Measurements from ENCODE around the gene COL7A1.
"Not testable (repeated sequence)": the region's sequence is repeated elsewhere in the genome, so short reads cannot be mapped to it uniquely, and the experiment has no call there.

Gene COL7A1

DNA sequence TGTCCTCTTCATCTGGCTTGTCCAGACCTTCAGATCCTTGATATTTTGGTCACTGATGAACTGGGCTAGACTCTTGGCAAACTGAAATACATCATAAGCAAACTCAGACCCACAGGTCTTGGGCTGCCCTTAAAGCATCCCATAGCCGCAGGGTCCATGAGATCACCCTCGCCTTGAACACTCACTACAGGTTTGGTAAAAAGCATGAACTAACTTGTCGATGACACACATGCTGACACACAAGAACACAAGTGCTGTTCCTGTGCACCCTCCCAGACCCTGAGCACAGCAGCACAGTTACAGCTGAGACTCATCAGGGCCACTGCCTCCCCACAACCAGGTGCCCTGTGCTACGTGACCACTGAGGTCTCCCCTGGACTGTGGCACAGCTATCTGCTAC is 59.6 kb downstream of the COL7A1 start:
- FAIRE-seq = no peak

DNA sequence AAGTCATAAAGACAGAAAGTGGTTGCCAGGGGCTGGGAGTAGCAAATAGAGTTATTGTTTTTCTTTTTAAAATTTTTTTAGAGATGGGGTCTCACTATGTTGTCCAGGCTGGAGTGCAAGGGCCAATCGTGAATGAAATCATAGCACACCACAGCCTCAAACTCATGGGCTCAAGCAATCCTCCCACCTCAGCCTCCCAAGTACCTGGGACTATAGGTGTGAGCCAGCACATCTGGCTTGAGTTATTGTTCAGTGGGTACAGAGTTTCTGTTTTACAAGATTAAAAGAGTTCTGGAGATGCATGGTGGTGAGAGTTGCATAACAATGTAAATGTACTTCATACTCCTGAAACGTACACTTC is 62.2 kb downstream of the COL7A1 start:
- no peak for FAIRE-seq

DNA sequence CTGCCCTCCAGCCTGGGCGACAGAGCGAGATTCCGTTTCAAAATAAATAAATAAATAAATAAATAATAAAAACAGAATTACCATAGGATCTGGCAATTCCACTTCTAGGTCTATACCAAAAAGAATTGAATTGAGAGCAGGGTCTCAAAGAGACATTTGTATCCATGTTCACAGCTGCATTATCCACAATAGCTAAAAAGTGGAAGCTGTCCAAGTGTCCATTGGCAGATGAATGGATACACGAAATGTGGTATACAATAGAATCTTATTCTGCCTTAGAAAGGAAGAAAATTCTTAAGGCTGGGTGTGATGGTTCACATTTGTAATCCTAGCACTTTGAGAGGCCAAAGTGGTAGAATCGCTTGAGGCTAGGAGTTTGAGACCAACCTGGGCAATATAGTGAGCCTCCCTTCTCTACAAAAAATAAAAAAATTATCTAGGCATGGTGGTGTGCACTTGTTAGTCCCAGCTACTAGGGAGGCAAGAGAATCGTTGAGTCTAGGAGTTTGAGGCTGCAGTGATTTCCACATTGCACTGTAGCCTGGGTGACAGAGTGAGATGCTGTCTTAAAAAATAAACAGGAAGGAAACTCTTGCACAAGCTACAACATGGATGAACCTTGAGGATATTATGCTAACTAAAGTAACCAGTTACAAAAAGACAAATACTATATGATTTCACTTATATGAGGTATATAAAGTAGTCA is 62.7 kb downstream of the COL7A1 start:
- FAIRE-seq = no peak

GRCh38 chr3:48530701-48531100 is 64.4 kb downstream of the COL7A1 start:
- not testable (repeated sequence) for FAIRE-seq

DNA sequence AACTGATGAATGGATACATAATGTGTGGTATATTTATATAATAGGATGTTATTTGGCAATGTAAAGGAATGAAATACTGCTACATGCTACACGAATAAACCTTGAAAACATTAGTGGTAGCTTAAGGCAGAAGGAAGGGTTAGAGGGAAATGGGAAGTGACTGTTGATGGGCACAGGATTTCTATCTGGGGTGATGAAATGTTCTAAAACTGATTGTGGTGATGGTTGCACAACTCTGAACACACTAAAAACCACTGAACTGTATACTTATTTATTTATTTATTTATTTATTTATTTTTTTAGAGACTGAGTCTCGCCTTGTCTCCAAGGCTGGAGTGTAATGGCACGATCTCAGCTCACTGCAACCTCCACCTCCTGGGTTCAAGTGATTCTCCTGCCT is 66.4 kb downstream of the COL7A1 start:
- FAIRE-seq = no peak

DNA sequence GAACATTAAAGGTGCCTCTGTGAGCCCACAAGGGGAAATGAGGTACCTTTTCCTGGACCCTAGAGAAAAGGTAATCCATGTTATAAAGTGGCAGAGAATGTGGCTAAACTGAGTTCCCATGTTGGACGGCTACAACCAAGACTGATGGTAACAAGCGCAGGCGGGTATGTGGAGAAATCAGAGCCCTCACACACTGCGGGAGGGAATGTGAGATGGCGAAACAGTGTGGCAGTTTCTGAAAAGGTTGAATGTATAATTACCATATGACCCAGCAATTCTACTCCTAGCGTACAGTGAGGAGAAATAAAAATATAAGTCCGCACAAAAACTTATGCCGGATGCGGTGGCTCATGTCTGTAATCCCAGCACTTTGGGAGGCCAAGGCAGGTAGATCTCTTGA is 67.1 kb downstream of the COL7A1 start:
- no peak for FAIRE-seq

DNA sequence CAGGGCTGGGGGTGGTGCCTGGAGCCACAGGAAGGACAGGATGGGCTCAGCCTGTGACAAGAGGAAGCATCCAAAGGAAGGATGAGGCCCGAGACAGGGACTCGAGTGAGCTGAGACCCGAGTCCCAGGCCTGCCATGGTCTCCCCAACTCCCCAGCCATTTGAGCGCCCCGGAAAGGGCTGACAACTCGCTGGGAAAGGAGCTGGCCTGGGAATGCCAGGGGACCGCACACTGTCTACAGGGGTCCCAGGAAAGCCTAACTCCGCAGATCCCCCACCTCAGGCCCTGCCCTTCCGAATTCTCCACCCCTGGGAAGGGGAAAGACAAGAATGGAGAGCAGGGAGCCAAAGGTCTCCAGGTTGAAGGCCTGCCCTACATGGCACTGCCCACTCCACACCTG is 70.2 kb downstream of the COL7A1 start:
- FAIRE-seq = no peak

DNA sequence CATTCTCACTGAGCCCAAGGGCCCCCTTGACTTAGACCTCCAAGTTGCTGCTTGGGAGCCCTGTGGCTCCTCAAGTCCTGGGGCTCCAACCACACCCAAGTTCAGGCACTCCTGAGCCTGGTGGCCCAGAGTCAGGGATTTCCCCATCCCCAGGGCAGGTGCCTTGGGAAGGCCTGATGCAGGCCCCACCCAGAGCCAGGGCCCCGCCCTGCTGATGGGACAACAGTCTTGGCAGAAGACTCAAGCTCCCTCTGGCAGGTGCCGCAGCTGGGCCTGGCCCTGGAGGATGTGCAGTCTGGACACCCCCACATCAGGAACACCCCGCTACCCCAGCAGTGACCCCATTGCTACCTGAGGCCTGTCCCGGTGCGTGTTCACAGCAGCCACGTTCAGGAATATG is 73.5 kb downstream of the COL7A1 start:
- FAIRE-seq = no peak

DNA sequence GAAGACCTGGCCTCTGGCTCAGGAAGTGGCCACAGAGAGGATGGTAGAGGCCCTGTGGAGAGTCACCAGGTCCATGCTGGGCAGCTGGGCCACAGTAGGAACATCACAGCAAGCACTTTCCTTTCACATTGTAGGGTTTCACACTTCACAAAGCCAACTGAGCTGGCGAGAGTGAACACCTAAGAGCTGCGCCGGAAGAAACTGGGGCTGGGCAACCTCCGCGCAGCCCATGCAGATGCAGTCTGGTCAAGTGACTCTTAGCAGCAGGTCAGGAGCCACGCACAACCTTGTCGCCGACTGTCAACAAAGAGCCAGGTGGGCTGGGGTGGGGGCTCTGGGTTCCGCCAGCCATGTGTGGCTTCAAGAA is 75.9 kb downstream of the COL7A1 start:
- FAIRE-seq = no peak

- no peak for FAIRE-seq
Observed at GRCh38 chr3:48518638-48519276, 76.4 kb downstream of the COL7A1 start.

GRCh38 chr3:48518069-48518468 is 77.1 kb downstream of the COL7A1 start:
- FAIRE-seq = no peak

GRCh38 chr3:48516571-48516970 is 78.6 kb downstream of the COL7A1 start:
- FAIRE-seq = no peak

DNA sequence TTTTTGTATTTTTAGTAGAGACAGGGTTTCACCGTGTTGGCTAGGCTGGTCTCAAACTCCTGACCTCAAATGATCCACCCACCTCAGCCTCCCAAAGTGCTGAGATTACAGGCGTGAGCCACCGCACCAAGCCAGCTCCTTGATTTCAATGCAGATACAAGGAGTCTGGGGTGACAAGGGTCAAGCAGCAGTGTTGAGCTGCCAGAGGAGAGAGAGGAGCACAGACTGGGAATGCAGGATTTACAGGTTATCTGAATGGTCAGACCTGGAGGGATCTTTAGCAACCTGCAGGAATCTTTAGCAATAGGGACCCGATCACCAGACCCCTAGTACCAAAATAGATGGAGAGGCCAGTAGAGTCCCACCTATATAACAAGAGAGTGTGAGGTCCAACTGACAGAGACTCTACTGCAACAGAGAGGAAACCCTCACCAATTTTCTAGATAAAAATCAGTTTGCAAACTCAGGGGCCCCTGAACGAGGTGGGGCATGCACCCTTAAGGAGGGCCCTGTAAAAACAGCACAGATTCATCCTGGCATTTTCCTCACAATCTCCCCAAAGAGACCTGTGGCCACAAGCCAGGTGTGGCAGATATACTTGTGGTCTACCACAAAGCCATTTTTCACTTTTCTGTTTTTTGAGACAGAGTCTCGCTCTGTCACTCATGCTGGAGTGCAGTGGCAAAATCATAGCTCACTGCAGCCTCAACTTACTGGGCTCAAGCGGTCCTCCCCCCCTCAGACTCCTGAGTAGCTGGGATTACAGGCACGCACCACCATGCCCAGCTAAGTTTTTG is 80.5 kb downstream of the COL7A1 start:
- FAIRE-seq = no peak

All from islet of Langerhans (tissue), 1 donor.